Endothelial cell of umbilical vein (primary cell): ENCODE data around the gene PTCD1. TPM values are rescaled to one million over a fixed set of nuclear protein-coding genes. Genes with fewer than 3 reads are reported as not detected.

Experiments
- BruUV-seq: library from RNA; stranded (reverse); fragments of 400-500 nt; replicated peaks from 2 replicates; lab custom pipeline; 2021; lab: Mats Ljungman, UMichigan
- CTCF ChIA-PET: fragments of 300-600, 350-600 bp; sonication (Branson Sonifier 250); formaldehyde crosslinking; loops from one replicate; lab custom pipeline; 2021; ENCODE audit warnings: antibody characterized with exemption, inconsistent platforms; lab: Charles Lee
- POLR2A ChIA-PET: fragments of 300-600, 350-600 bp; sonication (Branson Sonifier 250); formaldehyde crosslinking; loops from one replicate; lab custom pipeline; 2021; ENCODE audit warnings: antibody characterized with exemption, inconsistent platforms; lab: Charles Lee
- DNase-seq: peaks from one replicate; pipeline ENCODE4 v3.0.0-alpha.2; 2011; ENCODE audit warnings: low read depth, low spot score
- FAIRE-seq: peaks from 2 replicates; lab custom pipeline; 2011; peaks lifted over from hg19 to GRCh38; lab: Jason Lieb, UNC
- H2AFZ ChIP-seq: 2 replicates; pipeline ENCODE4 v1.6.0; 2012; ENCODE audit warnings: low read depth, low read length, control low read depth, inconsistent platforms
- H3K27ac ChIP-seq: 2 replicates; pipeline ENCODE4 v1.5.1; 2011; ENCODE audit warnings: low read depth, mild to moderate bottlenecking, control low read depth, low read length, moderate library complexity; ENCODE audit not compliant: insufficient read depth
- H3K27me3 ChIP-seq, 2 experiments: 2 replicates each; pipeline versions ENCODE4 v1.6.0 to v1.6.1; 2011; ENCODE audit warnings: low read length in 2 of 2, mixed read lengths in 1 of 2; ENCODE audit not compliant: control insufficient read depth in 2 of 2, insufficient read depth in 2 of 2
- H3K36me3 ChIP-seq, 2 experiments: 2 replicates in 1 of 2; 3 replicates in 1 of 2; pipeline ENCODE4 v1.5.1; 2011; ENCODE audit warnings: low read length in 2 of 2, mild to moderate bottlenecking in 1 of 2, moderate library complexity in 1 of 2; ENCODE audit not compliant: control insufficient read depth in 2 of 2, insufficient read depth in 2 of 2; ENCODE audit errors: extremely low read depth in 1 of 2
- H3K4me1 ChIP-seq: 3 replicates; pipeline ENCODE4 v1.5.1; 2011; ENCODE audit warnings: mild to moderate bottlenecking, low read length; ENCODE audit not compliant: control insufficient read depth, insufficient read depth; ENCODE audit errors: extremely low read depth
- H3K4me2 ChIP-seq: 2 replicates; pipeline ENCODE4 v1.6.1; 2011; ENCODE audit warnings: low read length, control low read depth, mixed read lengths; ENCODE audit not compliant: insufficient read depth
- H3K4me3 ChIP-seq, 3 experiments: fragments of 200-600 bp in 1 of 3; sonication (generic), shearing (Covaris generic) in 1 of 3; replicated peaks in 1 of 3; 2 replicates each; pipeline ENCODE4 v1.5.1; 2011 to 2016; ENCODE audit warnings: control low read depth in 3 of 3, low read length in 3 of 3, mild to moderate bottlenecking in 2 of 3, inconsistent platforms in 1 of 3, low read depth in 1 of 3, moderate library complexity in 1 of 3; ENCODE audit not compliant: insufficient read depth in 1 of 3
- H3K79me2 ChIP-seq: 2 replicates; pipeline ENCODE4 v1.6.0; 2012; ENCODE audit warnings: low read length, inconsistent platforms; ENCODE audit not compliant: control insufficient read depth, insufficient read depth
- H3K9ac ChIP-seq: replicated peaks from 2 replicates; pipeline ENCODE3; 2011; ENCODE audit warnings: low read length, control low read depth; ENCODE audit not compliant: insufficient read depth; ENCODE audit errors: extremely low read depth
- H3K9me1 ChIP-seq: replicated peaks from 3 replicates; pipeline ENCODE4 v1.6.0; 2011; ENCODE audit warnings: mild to moderate bottlenecking, low read length; ENCODE audit not compliant: control insufficient read depth, insufficient read depth; ENCODE audit errors: extremely low read depth
- H3K9me3 ChIP-seq: replicated peaks from 2 replicates; pipeline ENCODE4 v1.5.1; 2012; ENCODE audit warnings: low read length, inconsistent platforms; ENCODE audit not compliant: control insufficient read depth, insufficient read depth
- H4K20me1 ChIP-seq: replicated peaks from 2 replicates; pipeline ENCODE3; 2011; ENCODE audit warnings: mild to moderate bottlenecking, low read length; ENCODE audit not compliant: control insufficient read depth, insufficient read depth; ENCODE audit errors: extremely low read depth
- EZH2 ChIP-seq: IDR thresholded peaks from 2 replicates; pipeline ENCODE4 v1.6.1; 2012; ENCODE audit warnings: borderline replicate concordance, low read depth, mild to moderate bottlenecking, moderate library complexity, low read length, inconsistent platforms; ENCODE audit not compliant: severe bottlenecking
- FOS ChIP-seq: IDR thresholded peaks from 2 replicates; pipeline ENCODE4 v1.6.1; 2011; ENCODE audit warnings: mild to moderate bottlenecking, low read length, moderate library complexity, borderline replicate concordance; ENCODE audit not compliant: insufficient read depth
- GATA2 ChIP-seq: IDR thresholded peaks from 2 replicates; pipeline ENCODE4 v1.7.0; 2011; ENCODE audit warnings: low read depth, mild to moderate bottlenecking, moderate library complexity, mixed read lengths, low read length; ENCODE audit not compliant: insufficient read length, insufficient read depth
- JUN ChIP-seq: IDR thresholded peaks from 2 replicates; pipeline ENCODE4 v1.6.1; 2011; ENCODE audit warnings: borderline replicate concordance, low read depth; ENCODE audit not compliant: insufficient read length, insufficient read depth
- MYC ChIP-seq: IDR thresholded peaks from one replicate; pipeline ENCODE4 v1.6.1; 2011; ENCODE audit warnings: mild to moderate bottlenecking, low read depth, low read length
- POLR2A ChIP-seq: IDR thresholded peaks from 2 replicates; pipeline ENCODE4 v1.6.1; 2012; ENCODE audit warnings: low read depth, mild to moderate bottlenecking, control low read depth, low read length
- POLR2AphosphoS5 ChIP-seq: IDR thresholded peaks from 2 replicates; pipeline ENCODE4 v1.6.1; 2012; ENCODE audit warnings: low read depth, mild to moderate bottlenecking, control low read depth, low read length, moderate library complexity; ENCODE audit not compliant: insufficient read depth
- dilution Hi-C: fragments of 300-500 bp; cut with MboI; formaldehyde crosslinking; loops from one replicate; pipeline ENCODE4 v1.15.0; 2019; ENCODE audit warnings: low sequenced_read_pairs; ENCODE audit not compliant: extremely low pct_ligation_motif_present
- intact Hi-C: fragments of 100-400 bp; cut with micrococcal nuclease; formaldehyde crosslinking; loops from one replicate; pipeline ENCODE4 v1.10.0; 2022
- polyA plus RNA-seq, 4 experiments: library from polyadenylated mRNA; depleted of rRNA in 3 of 4; stranded (reverse) in 3 of 4; unstranded in 1 of 4; fragments of >200 nt; gene quantifications; 2 replicates each; pipeline versions ENCODE4 v1.2.1 to v1.2.3, GENCODE V29; 2011 to 2012; ENCODE audit warnings: missing spikeins in 1 of 4
- total RNA-seq: library from RNA; stranded (reverse); gene quantifications from 2 replicates; pipeline ENCODE4 v1.2.3, GENCODE V29; 2021
- TF ChIP-seq, protein P1 (sequence below), 2 donors: IDR thresholded peaks; 1 replicate in 1 of 2; 2 replicates in 1 of 2; pipeline ENCODE4 v1.5.1; 2011; ENCODE audit warnings: low read length in 2 of 2, mild to moderate bottlenecking in 2 of 2, moderate library complexity in 2 of 2, control low read depth in 1 of 2, inconsistent platforms in 1 of 2, low read depth in 1 of 2; ENCODE audit not compliant: insufficient read depth in 1 of 2; ENCODE audit errors: extremely low read depth in 1 of 2

Gene PTCD1
- total and polyA plus RNA-seq, 2 donors (not counting 3 experiments of a cell fraction or from before 2014, with no cell fraction given), result 3.8 to 9.6 TPM

DNA sequence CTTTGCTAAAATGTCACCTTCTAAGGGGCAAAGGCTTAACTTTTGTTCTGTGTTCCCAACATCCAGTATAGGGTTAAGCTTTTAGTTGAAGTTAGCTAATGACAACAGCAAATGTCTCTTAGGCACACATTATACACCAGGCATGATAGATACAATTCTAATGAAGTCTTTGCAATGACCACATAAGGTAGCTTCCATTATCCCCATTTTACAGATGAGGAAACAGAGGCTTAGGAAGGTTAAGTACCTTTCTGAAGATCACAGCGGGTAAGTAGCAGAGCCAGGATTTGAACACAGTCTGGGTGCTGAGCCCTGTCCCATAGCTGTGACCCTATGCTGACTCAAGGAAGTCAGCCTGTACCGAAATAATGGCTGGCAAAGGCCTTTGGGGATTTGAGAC is 28.0 kb downstream of the PTCD1 start:
- Histone ChIP-seq H3K9me3 (no peaks in the 10 kb centered on the region), H3K27ac (no peak overlapping the region), H3K9ac (no peak overlapping the region), H3K9me1 (no peaks in the 10 kb centered on the region), H3K4me1 (peaks cover 21% of the 10 kb centered on the region), H3K4me3 (no peak overlapping the region), H4K20me1 (peaks cover 3% of the 10 kb centered on the region), H2AFZ (no peak overlapping the region), H3K27me3 (no peaks in the 10 kb centered on the region), H3K36me3 (peaks cover 9 to 10% of the 10 kb centered on the region in 2 experiments), H3K4me2 (no peak overlapping the region), H3K79me2 (peaks cover 50% of the 10 kb centered on the region)
- intact Hi-C loops, result no loop called here
- POLR2A ChIA-PET, result no interaction called here
- BruUV-seq, result no TSS peak
- TF ChIP-seq, protein P1, sequence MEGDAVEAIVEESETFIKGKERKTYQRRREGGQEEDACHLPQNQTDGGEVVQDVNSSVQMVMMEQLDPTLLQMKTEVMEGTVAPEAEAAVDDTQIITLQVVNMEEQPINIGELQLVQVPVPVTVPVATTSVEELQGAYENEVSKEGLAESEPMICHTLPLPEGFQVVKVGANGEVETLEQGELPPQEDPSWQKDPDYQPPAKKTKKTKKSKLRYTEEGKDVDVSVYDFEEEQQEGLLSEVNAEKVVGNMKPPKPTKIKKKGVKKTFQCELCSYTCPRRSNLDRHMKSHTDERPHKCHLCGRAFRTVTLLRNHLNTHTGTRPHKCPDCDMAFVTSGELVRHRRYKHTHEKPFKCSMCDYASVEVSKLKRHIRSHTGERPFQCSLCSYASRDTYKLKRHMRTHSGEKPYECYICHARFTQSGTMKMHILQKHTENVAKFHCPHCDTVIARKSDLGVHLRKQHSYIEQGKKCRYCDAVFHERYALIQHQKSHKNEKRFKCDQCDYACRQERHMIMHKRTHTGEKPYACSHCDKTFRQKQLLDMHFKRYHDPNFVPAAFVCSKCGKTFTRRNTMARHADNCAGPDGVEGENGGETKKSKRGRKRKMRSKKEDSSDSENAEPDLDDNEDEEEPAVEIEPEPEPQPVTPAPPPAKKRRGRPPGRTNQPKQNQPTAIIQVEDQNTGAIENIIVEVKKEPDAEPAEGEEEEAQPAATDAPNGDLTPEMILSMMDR (IDR thresholded peaks at IDR 0.05; ENCODE audit: extremely low read depth in 1 of 2, insufficient read depth in 1 of 2, low read depth in 1 of 2, low read length in 2 of 2), result no peak
- TF ChIP-seq POLR2A, result no peak
- FAIRE-seq (no peak), DNase-seq (no peak)
- CTCF ChIA-PET, result no interaction called here
- dilution Hi-C loops, result no loop called here

DNA sequence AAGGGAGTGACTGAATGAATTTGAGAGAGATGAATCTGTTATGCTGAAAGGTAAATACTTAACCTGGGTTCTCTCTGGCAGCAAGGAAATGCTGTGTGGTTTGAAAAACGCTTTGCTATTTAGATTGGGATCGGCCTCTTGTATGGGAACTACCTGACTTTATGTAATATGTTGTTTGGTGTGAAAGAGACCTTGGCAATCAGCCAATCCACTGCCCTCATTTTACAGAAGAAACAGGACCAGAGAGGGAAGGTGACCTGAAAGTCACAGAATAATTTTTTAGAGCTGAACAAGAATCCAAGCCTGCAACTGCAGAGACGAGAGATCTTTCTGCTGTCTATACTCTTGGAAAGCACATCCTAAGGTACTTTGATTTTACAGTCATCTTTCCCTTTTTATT is 28.8 kb downstream of the PTCD1 start:
- H3K4me2 ChIP-seq, result peak overlapping the region; percentile 96
- peaks cover 21% of the 10 kb centered on the region for H3K4me1 ChIP-seq
- FAIRE-seq (peak; percentile 21), DNase-seq (no peak)
- dilution Hi-C loops (no loop called here), intact Hi-C loops (no loop called here)
- H3K9me3 ChIP-seq, result no peaks in the 10 kb centered on the region
- H3K27ac ChIP-seq, result peak overlapping the region; percentile 13
- POLR2A ChIA-PET, result no interaction called here
- peaks cover 10 to 12% of the 10 kb centered on the region in 2 experiments for H3K36me3 ChIP-seq
- peaks cover 58% of the 10 kb centered on the region for H3K79me2 ChIP-seq
- peak overlapping the region; percentile 65 to 99 (median 96) for H3K4me3 ChIP-seq
- no peak for TF ChIP-seq EZH2
- TF ChIP-seq POLR2A, result no peak
- no peak for TF ChIP-seq MYC
- no peak for TF ChIP-seq FOS
- TF ChIP-seq JUN, result no peak
- TF ChIP-seq GATA2, result no peak
- no peak for TF ChIP-seq POLR2AphosphoS5
- CTCF ChIA-PET, result no interaction called here
- no peaks in the 10 kb centered on the region for H3K27me3 ChIP-seq
- peak overlapping the region; percentile 93 for H3K9ac ChIP-seq
- H4K20me1 ChIP-seq, result peaks cover 3% of the 10 kb centered on the region
- no peaks in the 10 kb centered on the region for H3K9me1 ChIP-seq
- no TSS peak for BruUV-seq
- H2AFZ ChIP-seq, result no peak overlapping the region
